ENCODE measurements around the gene SLC15A3.
A peak's percentile ranks its signal among the peaks of the same experiment; 100 is the strongest.

Gene SLC15A3

DNA sequence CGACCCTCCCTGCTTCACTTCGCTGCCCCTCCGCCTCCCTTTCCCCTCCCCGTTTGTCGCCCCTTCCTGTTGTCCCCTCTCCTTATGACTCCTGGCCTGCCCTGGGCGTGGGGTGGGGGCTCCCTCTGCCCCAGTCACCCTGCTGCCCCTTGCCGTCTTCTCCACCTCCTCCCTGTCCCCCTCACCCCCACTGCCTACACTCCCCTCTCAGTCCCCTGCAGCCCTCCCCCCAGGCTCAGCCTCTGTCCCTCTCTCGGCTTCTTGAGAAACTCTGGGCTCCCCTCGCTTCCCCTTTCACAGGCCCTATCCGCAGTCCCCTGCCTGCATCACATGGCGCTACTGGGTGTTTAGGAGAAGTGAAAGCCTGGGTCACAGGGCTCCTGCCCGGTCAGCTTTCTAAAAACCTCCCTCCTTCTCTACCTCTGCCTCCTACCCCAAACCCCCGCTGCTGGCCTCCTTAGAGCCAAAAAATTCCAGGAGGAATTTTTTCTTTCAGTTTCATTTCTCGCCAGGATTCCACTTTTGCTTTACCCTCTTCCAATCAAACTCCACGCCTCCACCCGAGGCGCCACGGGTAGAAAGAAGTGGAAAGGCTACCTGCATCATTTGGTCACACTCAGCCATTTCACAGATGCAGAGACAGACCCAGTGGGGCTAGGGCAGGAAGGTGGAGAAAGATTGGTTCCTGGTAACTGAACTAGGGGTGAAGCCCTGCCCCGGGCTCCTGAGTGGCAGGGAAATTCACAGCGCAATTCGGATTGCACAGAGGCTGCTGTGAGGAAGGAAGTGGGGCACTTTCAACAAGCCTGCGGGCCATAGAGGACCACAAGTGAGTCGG lies at the start of gene SLC15A3:
Gene SLC15A3 (minus strand): TSS at position 273 of the 838 bp plus-strand sequence. CDS start 625 bp downstream, outside the sequence.
- no peak for DNase-seq

DNA sequence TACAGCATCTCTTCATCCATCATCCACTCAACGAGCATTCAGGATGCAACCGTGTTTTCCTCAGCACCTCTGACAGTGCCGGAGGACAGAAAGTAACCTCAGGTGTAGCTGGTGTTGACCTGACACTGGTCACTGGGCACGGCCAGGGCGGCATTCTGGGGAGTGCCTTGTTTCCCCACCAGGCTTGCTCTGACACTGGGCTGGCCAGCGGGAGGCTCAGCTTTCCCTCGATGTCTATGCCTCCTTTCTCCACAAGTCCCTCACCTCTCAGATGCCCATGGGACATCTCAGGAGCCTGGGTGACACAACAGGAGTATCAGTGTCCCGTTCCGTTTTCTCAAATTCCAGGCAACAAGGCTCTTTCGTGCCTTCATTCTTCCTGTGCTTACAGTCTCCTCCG lies 48.5 kb upstream of the SLC15A3 start:
- no peak for DNase-seq

GRCh38 chr11:60996381-60997138 lies 44.6 kb upstream of the SLC15A3 start:
- no peak for DNase-seq

GRCh38 chr11:60995798-60996197 lies 43.8 kb upstream of the SLC15A3 start:
- DNase-seq: no peak

DNA sequence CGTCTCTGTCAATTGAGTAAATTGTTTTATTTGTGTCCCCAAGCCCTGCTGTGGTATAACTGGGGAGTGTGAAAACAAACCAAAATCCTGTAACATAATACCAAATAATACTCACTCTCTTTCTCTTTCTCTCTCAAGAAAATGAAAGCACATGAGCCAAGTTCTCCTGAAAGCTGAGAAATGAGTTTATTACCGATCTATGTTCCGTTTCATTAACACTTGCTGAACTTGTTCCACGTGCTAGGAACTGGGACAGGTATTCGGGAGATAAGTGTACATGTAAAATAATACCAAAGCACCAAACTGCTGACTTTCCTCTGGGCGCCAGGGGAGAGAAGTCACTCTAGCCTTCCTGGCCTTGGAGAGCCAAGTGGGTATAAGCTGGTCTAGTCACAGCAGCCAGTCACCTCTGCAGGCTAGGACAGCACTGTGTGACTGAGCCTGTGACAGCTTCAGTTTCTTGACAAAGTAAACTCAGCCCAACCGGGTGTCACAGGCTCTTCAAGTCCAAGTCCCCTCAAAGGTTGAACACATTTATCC lies 42.6 kb upstream of the SLC15A3 start:
- no peak for DNase-seq

- DNase-seq: no peak
These were observed 41.6 kb upstream of the SLC15A3 start for GRCh38 chr11:60993615-60994014.

GRCh38 chr11:60992842-60993409 lies 41.0 kb upstream of the SLC15A3 start:
- DNase-seq: peak; percentile 19

GRCh38 chr11:60991457-60991856 lies 39.5 kb upstream of the SLC15A3 start:
- DNase-seq: no peak

- no peak for DNase-seq
These were observed 37.2 kb upstream of the SLC15A3 start for GRCh38 chr11:60989093-60989650.

GRCh38 chr11:60988658-60989057 lies 36.7 kb upstream of the SLC15A3 start:
- DNase-seq: no peak

DNA sequence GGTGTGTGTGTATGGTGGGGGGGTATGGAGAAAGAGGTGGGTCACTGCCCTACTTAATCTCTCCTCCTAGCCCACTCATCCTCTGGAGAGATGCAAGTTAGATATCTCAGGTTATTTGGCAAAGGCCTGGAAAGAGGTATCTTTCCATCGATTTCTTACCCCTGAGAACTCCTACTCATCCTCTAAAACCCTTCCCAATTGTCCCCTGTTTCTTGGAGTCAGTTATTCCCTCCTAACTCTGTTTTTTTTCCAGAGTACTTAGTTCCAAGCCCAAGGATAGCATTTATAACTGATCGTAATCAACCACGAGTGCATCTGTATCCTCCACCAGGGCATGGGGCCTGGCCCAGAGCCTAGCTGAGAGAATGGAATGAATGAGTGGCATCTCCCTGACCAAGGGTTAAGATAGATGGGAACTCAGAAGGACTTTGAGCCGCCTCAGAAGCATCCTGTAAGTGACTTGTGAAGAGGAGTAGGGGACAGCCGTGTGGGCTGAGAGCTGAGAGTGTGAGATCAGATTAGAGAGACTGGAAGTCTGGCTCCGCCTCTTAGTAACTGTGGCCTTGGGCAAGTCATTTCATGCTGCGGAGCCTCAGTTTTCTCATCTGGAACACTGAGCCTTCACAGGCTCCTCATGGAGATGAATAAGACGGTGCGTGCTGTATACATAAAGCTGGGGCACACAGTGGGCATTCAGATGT lies 35.8 kb upstream of the SLC15A3 start:
- DNase-seq: no peak

- no peak for DNase-seq
These were observed 34.3 kb upstream of the SLC15A3 start for GRCh38 chr11:60985991-60986915.

DNA sequence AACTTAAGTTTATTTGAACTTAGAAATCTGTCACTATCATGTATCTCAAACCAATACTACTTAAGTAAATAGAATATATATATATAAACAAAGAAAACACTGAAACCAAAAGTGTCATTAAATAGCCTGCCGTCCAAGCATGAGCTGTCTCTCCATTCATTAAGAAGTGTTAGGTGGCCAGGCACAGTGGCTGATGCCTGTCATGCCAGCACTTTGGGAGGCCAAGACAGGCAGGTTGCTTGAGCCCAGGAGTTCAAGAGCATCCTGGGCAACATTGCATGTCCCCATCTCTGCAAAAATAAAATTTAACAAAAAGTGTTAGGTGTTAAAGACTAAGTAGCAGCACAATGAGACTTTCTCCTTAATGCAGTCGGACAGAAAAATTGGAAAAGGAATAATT lies 33.5 kb upstream of the SLC15A3 start:
- DNase-seq: no peak

DNA sequence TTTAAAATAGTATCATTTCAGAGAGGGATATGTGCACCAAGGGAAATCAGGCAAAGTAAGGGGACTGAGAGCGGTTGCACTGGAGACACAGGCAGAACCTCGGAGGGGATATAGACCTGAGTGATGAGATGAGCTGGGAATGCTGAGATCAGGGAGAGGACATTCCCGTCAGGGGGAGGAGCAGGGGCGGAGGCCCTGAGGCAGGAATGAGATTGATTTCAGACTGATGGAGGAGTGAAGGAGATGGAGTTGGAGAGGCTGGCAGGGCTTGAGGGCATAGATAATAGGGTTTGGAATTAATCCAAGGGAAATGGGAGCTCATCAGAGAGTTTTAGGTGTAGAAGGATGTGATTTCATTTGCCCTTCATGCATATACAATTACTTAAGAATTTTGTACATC lies 32.7 kb upstream of the SLC15A3 start:
- DNase-seq: no peak

GRCh38 chr11:60984149-60984548 lies 32.2 kb upstream of the SLC15A3 start:
- no peak for DNase-seq

GRCh38 chr11:60982184-60982583 lies 30.2 kb upstream of the SLC15A3 start:
- DNase-seq: no peak

DNA sequence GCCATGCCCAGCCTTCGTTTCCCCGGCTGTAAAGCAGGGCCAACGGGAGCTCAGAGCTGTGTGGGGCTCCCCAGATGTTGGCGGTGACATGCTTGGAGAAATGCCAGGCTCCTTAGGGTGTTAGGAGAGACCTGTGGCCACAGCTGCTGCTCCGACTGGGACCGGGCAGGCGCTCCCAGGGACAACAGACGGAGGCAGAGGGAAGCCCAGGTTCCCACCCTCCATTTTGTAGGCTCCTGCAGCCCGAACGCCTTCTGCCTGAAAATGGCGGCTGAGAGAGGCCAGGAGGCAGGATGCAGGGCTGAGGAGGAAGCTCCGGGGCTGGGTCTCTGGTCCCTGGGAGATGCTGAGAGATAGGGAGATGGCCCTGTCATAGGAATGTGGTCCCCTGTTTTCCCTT lies 29.5 kb upstream of the SLC15A3 start:
- no peak for DNase-seq

DNA sequence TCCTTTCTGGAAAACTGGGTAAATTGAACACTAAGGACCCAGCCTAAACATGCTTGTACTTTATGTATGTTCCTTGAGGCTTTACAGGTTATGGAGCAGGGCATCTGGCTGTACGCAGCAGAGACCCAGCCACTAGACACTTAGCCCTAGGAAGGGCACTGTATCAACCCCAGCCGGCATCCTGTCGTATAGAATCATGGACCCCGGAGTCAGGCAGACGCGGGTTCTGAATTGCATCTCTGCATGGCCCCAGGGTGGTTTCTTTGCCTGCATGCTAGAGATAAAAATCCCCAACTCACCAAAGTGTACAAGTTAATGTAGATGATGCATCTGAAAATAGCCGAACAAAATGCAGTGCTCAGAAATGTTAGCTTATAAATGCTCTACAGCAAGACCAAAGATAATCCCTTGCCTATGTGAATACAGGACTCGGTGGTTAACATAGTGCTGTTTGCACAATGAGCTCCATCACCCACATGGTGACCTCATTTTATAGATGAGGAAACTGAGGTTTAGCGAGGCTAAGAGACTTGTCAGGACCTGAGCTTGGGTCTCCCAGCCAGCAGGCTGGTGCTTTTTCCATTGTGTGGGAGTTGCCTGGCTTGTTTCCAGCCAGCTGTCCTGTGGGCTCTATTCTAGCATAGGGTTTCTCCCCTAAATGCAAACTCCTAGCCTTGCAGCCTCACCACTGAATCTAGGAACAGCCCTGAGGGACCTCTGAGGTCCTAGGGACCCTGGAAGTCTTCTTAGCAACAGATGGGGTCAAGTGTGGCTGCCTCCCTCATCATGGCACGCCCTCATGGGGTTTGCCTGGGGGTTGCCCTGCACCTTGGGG lies 26.8 kb upstream of the SLC15A3 start:
- peak; percentile 70 for DNase-seq

- no peak for DNase-seq
These were observed 25.9 kb upstream of the SLC15A3 start for GRCh38 chr11:60977836-60978235.

GRCh38 chr11:60977224-60977623 lies 25.2 kb upstream of the SLC15A3 start:
- no peak for DNase-seq

Data from NCI-H1694 (cell line).